ENCODE measurements around the gene FHAD1.

- TF ChIP-seq CTCF (IDR thresholded peaks at IDR 0.05; ENCODE audit: extremely low read depth in 1 of 2, insufficient read depth in 1 of 2, low read depth in 1 of 2, low read length in 2 of 2) (no peak), JUN (IDR thresholded peaks at IDR 0.05; ENCODE audit: borderline replicate concordance, insufficient read depth, insufficient read length, low read depth) (no peak), POLR2A (IDR thresholded peaks at IDR 0.05; ENCODE audit: low read depth, low read length) (no peak), EZH2 (IDR thresholded peaks at IDR 0.05; ENCODE audit: borderline replicate concordance, low read depth, low read length, severe bottlenecking) (no peak), MAX (IDR thresholded peaks at IDR 0.05; ENCODE audit: insufficient read depth, insufficient read length) (no peak), POLR2AphosphoS5 (IDR thresholded peaks at IDR 0.05; ENCODE audit: insufficient read depth, low read depth, low read length) (no peak), MYC (IDR thresholded peaks at IDR 0.05; ENCODE audit: low read depth, low read length) (no peak), FOS (IDR thresholded peaks at IDR 0.05; ENCODE audit: borderline replicate concordance, insufficient read depth, low read length) (no peak)
Measured at GRCh38 chr1:15244813-15245212, 2.2 kb upstream of the FHAD1 start.

Data from endothelial cell of umbilical vein (primary cell).